ENCODE data around the gene SLC22A5. TPM values are rescaled to one million over a fixed set of nuclear protein-coding genes. Genes with fewer than 3 reads are reported as not detected.
"Not testable (repeated sequence)": the region's sequence is repeated elsewhere in the genome, so short reads cannot be mapped to it uniquely, and the experiment has no call there.

The SLC22A5 gene
- total RNA-seq, 1 donor from 2014 or later, result 16.0 TPM

- no peak for ATAC-seq
- no peak for DNase-seq (ENCODE audit: low spot score)
- intact Hi-C loops (cut with DNase I), result no loop called here
Observed at GRCh38 chr5:132384506-132385050, 15.1 kb downstream of the SLC22A5 start.

- ATAC-seq (peak; percentile 65), DNase-seq (ENCODE audit: low spot score) (no peak)
- intact Hi-C loops (cut with DNase I), result loop anchor here (1.0 kb wide), 1 partner anchor 116 kb away; no protein-coding TSS in a partner anchor
Observed at GRCh38 chr5:132385326-132386105, 16.0 kb downstream of the SLC22A5 start.

GRCh38 chr5:132386644-132387286 lies 17.3 kb downstream of the SLC22A5 start:
- DNase-seq (ENCODE audit: low spot score), result peak; percentile 80
- intact Hi-C loops (cut with DNase I), result loop anchor here (1.0 kb wide), 1 partner anchor 115 kb away; no protein-coding TSS in a partner anchor

GRCh38 chr5:132387640-132388117 lies 18.2 kb downstream of the SLC22A5 start:
- peak; percentile 88 for ATAC-seq
- DNase-seq (ENCODE audit: low spot score), result no peak
- intact Hi-C loops (cut with DNase I), result no loop called here

More at GRCh38 chr5:132386644-132387286, 17.3 kb downstream of the SLC22A5 start:
- ATAC-seq, result peak; percentile 85

- no peak for DNase-seq (ENCODE audit: low spot score)
- intact Hi-C loops (cut with DNase I), result no loop called here
- ATAC-seq, result peak; percentile 61
Observed at GRCh38 chr5:132388244-132389050, 18.9 kb downstream of the SLC22A5 start.

GRCh38 chr5:132389051-132389331 lies 19.5 kb downstream of the SLC22A5 start:
- intact Hi-C loops (cut with DNase I), result no loop called here
- ATAC-seq (no peak), DNase-seq (ENCODE audit: low spot score) (no peak)

- intact Hi-C loops (cut with DNase I), result no loop called here
- ATAC-seq (peak; percentile 5), DNase-seq (ENCODE audit: low spot score) (no peak)
Observed at GRCh38 chr5:132389585-132390286, 20.2 kb downstream of the SLC22A5 start.

GRCh38 chr5:132391247-132391646 lies 21.7 kb downstream of the SLC22A5 start:
- DNase-seq (ENCODE audit: low spot score) (no peak), ATAC-seq (no peak)
- intact Hi-C loops (cut with DNase I), result no loop called here

- intact Hi-C loops (cut with DNase I), result no loop called here
- ATAC-seq (no peak), DNase-seq (ENCODE audit: low spot score) (no peak)
Observed at GRCh38 chr5:132391870-132392269, 22.4 kb downstream of the SLC22A5 start.

GRCh38 chr5:132392411-132392810 lies 22.9 kb downstream of the SLC22A5 start:
- DNase-seq (ENCODE audit: low spot score) (no peak), ATAC-seq (no peak)
- intact Hi-C loops (cut with DNase I), result no loop called here

- intact Hi-C loops (cut with DNase I), result no loop called here
- DNase-seq (ENCODE audit: low spot score) (no peak), ATAC-seq (no peak)
Observed at GRCh38 chr5:132392978-132393825, 23.7 kb downstream of the SLC22A5 start.

GRCh38 chr5:132394667-132395259 lies 25.3 kb downstream of the SLC22A5 start:
- no peak for DNase-seq (ENCODE audit: low spot score)
- no peak for ATAC-seq
- intact Hi-C loops (cut with DNase I), result no loop called here

GRCh38 chr5:132396589-132397031 lies 27.1 kb downstream of the SLC22A5 start:
- intact Hi-C loops (cut with DNase I), result no loop called here
- no peak for ATAC-seq
- no peak for DNase-seq (ENCODE audit: low spot score)

- intact Hi-C loops (cut with DNase I), result no loop called here
- no peak for ATAC-seq
Observed at GRCh38 chr5:132397224-132397623, 27.7 kb downstream of the SLC22A5 start.

GRCh38 chr5:132397936-132398675 lies 28.6 kb downstream of the SLC22A5 start:
- intact Hi-C loops (cut with DNase I); DNase-seq (ENCODE audit: low spot score); ATAC-seq: not testable (repeated sequence)

More at GRCh38 chr5:132397224-132397623, 27.7 kb downstream of the SLC22A5 start:
- no peak for DNase-seq (ENCODE audit: low spot score)

- intact Hi-C loops (cut with DNase I); DNase-seq (ENCODE audit: low spot score); ATAC-seq: not testable (repeated sequence)
Observed at GRCh38 chr5:132404041-132404440, 34.5 kb downstream of the SLC22A5 start.

- no peak for DNase-seq (ENCODE audit: low spot score)
Observed at GRCh38 chr5:132405646-132406045, 36.1 kb downstream of the SLC22A5 start.

More at GRCh38 chr5:132405646-132406045, 36.1 kb downstream of the SLC22A5 start:
- ATAC-seq, result no peak
- intact Hi-C loops (cut with DNase I), result no loop called here

All from sciatic nerve (tissue), 2 donors.